ENCODE data around the gene COA8.

DNA sequence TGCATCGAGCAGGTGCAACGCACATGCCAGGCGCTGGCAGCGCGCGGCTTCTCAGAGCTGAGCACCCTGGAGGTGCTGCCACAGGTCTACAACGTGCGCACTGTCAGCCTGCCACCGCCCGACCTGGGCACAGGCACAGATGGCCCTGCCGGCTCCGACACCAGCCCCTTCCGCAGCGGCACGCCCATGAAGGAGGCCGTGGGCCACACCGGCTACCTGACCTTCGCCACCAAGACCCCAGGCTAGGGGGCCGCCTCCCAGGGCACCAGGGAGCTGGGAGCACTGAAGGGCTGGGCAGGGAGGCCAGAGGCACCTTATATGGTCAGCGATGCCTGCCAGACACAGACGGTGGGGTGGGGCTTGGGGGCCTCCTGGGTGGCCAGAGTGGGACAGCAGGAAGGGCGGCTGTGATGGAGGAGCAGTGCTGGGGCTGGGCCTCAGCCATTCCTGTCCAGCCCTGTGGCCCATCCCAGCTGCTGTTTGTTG, 28.1 kb upstream of the COA8 start:
- TF ChIP-seq, protein P1, sequence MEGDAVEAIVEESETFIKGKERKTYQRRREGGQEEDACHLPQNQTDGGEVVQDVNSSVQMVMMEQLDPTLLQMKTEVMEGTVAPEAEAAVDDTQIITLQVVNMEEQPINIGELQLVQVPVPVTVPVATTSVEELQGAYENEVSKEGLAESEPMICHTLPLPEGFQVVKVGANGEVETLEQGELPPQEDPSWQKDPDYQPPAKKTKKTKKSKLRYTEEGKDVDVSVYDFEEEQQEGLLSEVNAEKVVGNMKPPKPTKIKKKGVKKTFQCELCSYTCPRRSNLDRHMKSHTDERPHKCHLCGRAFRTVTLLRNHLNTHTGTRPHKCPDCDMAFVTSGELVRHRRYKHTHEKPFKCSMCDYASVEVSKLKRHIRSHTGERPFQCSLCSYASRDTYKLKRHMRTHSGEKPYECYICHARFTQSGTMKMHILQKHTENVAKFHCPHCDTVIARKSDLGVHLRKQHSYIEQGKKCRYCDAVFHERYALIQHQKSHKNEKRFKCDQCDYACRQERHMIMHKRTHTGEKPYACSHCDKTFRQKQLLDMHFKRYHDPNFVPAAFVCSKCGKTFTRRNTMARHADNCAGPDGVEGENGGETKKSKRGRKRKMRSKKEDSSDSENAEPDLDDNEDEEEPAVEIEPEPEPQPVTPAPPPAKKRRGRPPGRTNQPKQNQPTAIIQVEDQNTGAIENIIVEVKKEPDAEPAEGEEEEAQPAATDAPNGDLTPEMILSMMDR (IDR thresholded peaks at IDR 0.05): no peak
- TF ChIP-seq POLR2A (IDR thresholded peaks at IDR 0.05): no peak
